Measurements from ENCODE around the gene RAB11A.

RAB11A gene

GRCh38 chr15:65937476-65937875 is 68.2 kb downstream of the RAB11A start:
- DNase-seq (ENCODE audit: low read depth in 1 of 2, low spot score in 1 of 2) = no peak

- no peak for DNase-seq (ENCODE audit: low read depth in 1 of 2, low spot score in 1 of 2)
Observed at GRCh38 chr15:65938604-65939003, 69.3 kb downstream of the RAB11A start.

GRCh38 chr15:65939901-65940617 is 70.8 kb downstream of the RAB11A start:
- DNase-seq (ENCODE audit: low read depth in 1 of 2, low spot score in 1 of 2) = no peak

- no peak for DNase-seq (ENCODE audit: low read depth in 1 of 2, low spot score in 1 of 2)
Observed at GRCh38 chr15:65940618-65940909, 71.3 kb downstream of the RAB11A start.
